IMR-90 (cell line): ENCODE data around the gene NIPSNAP3A. TPM values are rescaled to one million over a fixed set of nuclear protein-coding genes. Genes with fewer than 3 reads are reported as not detected.

Experiments used
- ATAC-seq: fragments of 200-7000 bp; cut with Tn5 transposase; 2 replicates; pipeline ENCODE4 v1.9.1; 2020; ENCODE audit warnings: low read depth, mild to moderate bottlenecking, moderate library complexity
- BruUV-seq: library from RNA; stranded (reverse); fragments of 400-500 nt; replicated peaks from 2 replicates; lab custom pipeline; 2021; lab: Mats Ljungman, UMichigan
- CTCF ChIA-PET: fragments of 300-600 bp; formaldehyde crosslinking; extraction: SDS; loops from one replicate; lab custom pipeline; 2021; ENCODE audit warnings: antibody characterized with exemption; lab: Yijun Ruan, JAX
- POLR2A ChIA-PET: fragments of 300-600 bp; sonication (Branson Sonifier 250); formaldehyde crosslinking; loops from one replicate; lab custom pipeline; 2022; ENCODE audit warnings: antibody characterized with exemption; ENCODE audit not compliant: unreplicated experiment; lab: Charles Lee
- DNase-seq: peaks from one replicate; pipeline ENCODE4 v3.0.0; 2013
- H2AFZ ChIP-seq: replicated peaks from 2 replicates; pipeline ENCODE3; 2013; ENCODE audit warnings: low read length, mild to moderate bottlenecking; ENCODE audit not compliant: poor library complexity
- H2AK5ac ChIP-seq: 2 replicates; pipeline ENCODE4 v1.6.1; 2013; ENCODE audit warnings: low read depth, low read length, inconsistent platforms
- H2AK9ac ChIP-seq: replicated peaks from 2 replicates; pipeline ENCODE3; 2013; ENCODE audit warnings: mild to moderate bottlenecking, low read depth, low read length, moderate library complexity; ENCODE audit not compliant: poor library complexity
- H2BK120ac ChIP-seq: 2 replicates; pipeline ENCODE4 v1.6.1; 2013; ENCODE audit warnings: low read depth, low read length, inconsistent platforms
- H2BK15ac ChIP-seq: 3 replicates; pipeline ENCODE4 v1.6.1; 2013; ENCODE audit warnings: low read depth, low read length, inconsistent platforms
- H2BK20ac ChIP-seq: 2 replicates; pipeline ENCODE4 v1.6.1; 2013; ENCODE audit warnings: low read depth, mild to moderate bottlenecking, inconsistent platforms, low read length, moderate library complexity
- H2BK5ac ChIP-seq: 2 replicates; pipeline ENCODE4 v1.6.1; 2013; ENCODE audit warnings: mild to moderate bottlenecking, low read depth, low read length, inconsistent platforms; ENCODE audit not compliant: poor library complexity, severe bottlenecking
- H3K14ac ChIP-seq: replicated peaks from 2 replicates; pipeline ENCODE4 v1.6.1; 2013; ENCODE audit warnings: low read depth, low read length, inconsistent platforms
- H3K18ac ChIP-seq: 2 replicates; pipeline ENCODE4 v1.6.1; 2013; ENCODE audit warnings: low read depth, low read length, control low read depth
- H3K23ac ChIP-seq: 2 replicates; pipeline ENCODE4 v1.6.1; 2013; ENCODE audit warnings: low read depth, low read length, inconsistent platforms
- H3K27ac ChIP-seq: 2 replicates; pipeline ENCODE4 v1.5.1; 2013; ENCODE audit warnings: mild to moderate bottlenecking, control low read depth, low read length; ENCODE audit not compliant: insufficient read depth
- H3K27me3 ChIP-seq: 2 replicates; pipeline ENCODE4 v1.6.1; 2013; ENCODE audit warnings: low read length; ENCODE audit not compliant: control insufficient read depth, insufficient read depth
- H3K36me3 ChIP-seq: 2 replicates; pipeline ENCODE4 v1.6.1; 2013; ENCODE audit warnings: low read length, mixed read lengths; ENCODE audit not compliant: control insufficient read depth, insufficient read depth
- H3K4ac ChIP-seq: 2 replicates; pipeline ENCODE4 v1.6.1; 2013; ENCODE audit warnings: low read depth, low read length, inconsistent platforms
- H3K4me1 ChIP-seq: 2 replicates; pipeline ENCODE4 v1.6.1; 2013; ENCODE audit warnings: low read length, mixed read lengths; ENCODE audit not compliant: control insufficient read depth, insufficient read depth
- H3K4me2 ChIP-seq: 2 replicates; pipeline ENCODE4 v1.6.1; 2013; ENCODE audit warnings: low read depth, mild to moderate bottlenecking, control low read depth, low read length, moderate library complexity
- H3K4me3 ChIP-seq: 2 replicates; pipeline ENCODE4 v1.5.1; 2013; ENCODE audit warnings: low read depth, mild to moderate bottlenecking, control low read depth, low read length, moderate library complexity; ENCODE audit not compliant: insufficient read depth
- H3K56ac ChIP-seq: 2 replicates; pipeline ENCODE4 v1.6.1; 2013; ENCODE audit warnings: low read length, inconsistent platforms; ENCODE audit not compliant: insufficient read depth; ENCODE audit errors: extremely low read depth
- H3K79me1 ChIP-seq, 2 experiments: 2 replicates each; pipeline ENCODE4 v1.6.1; 2013; ENCODE audit warnings: low read length in 2 of 2, inconsistent platforms in 1 of 2, low read depth in 1 of 2
- H3K9ac ChIP-seq: 2 replicates; pipeline ENCODE4 v1.6.1; 2013; ENCODE audit warnings: low read depth, low read length, control low read depth
- H3K9me1 ChIP-seq: 2 replicates; pipeline ENCODE4 v1.6.1; 2013; ENCODE audit warnings: low read length, inconsistent platforms; ENCODE audit not compliant: insufficient read depth
- H3K9me3 ChIP-seq: 2 replicates; pipeline ENCODE4 v1.6.1; 2013; ENCODE audit warnings: low read length; ENCODE audit not compliant: control insufficient read depth, insufficient read depth
- H4K20me1 ChIP-seq: 2 replicates; pipeline ENCODE4 v1.6.1; 2013; ENCODE audit warnings: low read length, inconsistent platforms; ENCODE audit not compliant: insufficient read depth
- H4K5ac ChIP-seq: 2 replicates; pipeline ENCODE4 v1.6.1; 2013; ENCODE audit warnings: mild to moderate bottlenecking, low read depth, low read length, control low read depth
- H4K8ac ChIP-seq, 2 experiments: 2 replicates each; pipeline ENCODE4 v1.6.1; 2013; ENCODE audit warnings: low read depth in 2 of 2, low read length in 2 of 2, control low read depth in 1 of 2, inconsistent platforms in 1 of 2
- H4K91ac ChIP-seq: 2 replicates; pipeline ENCODE4 v1.6.1; 2013; ENCODE audit warnings: low read depth, low read length, inconsistent platforms; ENCODE audit not compliant: insufficient read depth
- MAFK ChIP-seq: IDR thresholded peaks from 2 replicates; pipeline ENCODE4 v1.6.1; 2012; ENCODE audit warnings: low read depth, low read length, improper control_type of control experiment
- MAZ ChIP-seq: IDR thresholded peaks from 2 replicates; pipeline ENCODE4 v1.6.1; 2012; ENCODE audit warnings: low read depth, mild to moderate bottlenecking, low read length, improper control_type of control experiment, moderate library complexity, borderline replicate concordance
- NFE2L2 ChIP-seq: fragments of 150-350 bp; IDR thresholded peaks from 2 replicates; pipeline ENCODE4 v1.6.1; 2016; ENCODE audit warnings: low read depth, mild to moderate bottlenecking, low read length
- POLR2A ChIP-seq: IDR thresholded peaks from 2 replicates; pipeline ENCODE4 v1.6.1; 2012; ENCODE audit warnings: mild to moderate bottlenecking, low read depth, low read length
- WGBS, 2 experiments: methylation state at CpG; one replicate each; pipeline versions ENCODE4 v1.1.5 to v1.1.7; 2013; ENCODE audit warnings: missing lambda C conversion rate in 2 of 2; ENCODE audit not compliant: insufficient read length in 1 of 2; ENCODE audit errors: extremely low coverage in 2 of 2; 5-methylcytosine and 5-hydroxymethylcytosine counted together
- dilution Hi-C: fragments of 300-500 bp; cut with HindIII; formaldehyde crosslinking; loops from one replicate; pipeline ENCODE4 v1.14.3; 2018; ENCODE audit warnings: low sequenced_read_pairs; ENCODE audit not compliant: unreplicated experiment
- in situ Hi-C: fragments of 300-500 bp; cut with MboI; formaldehyde crosslinking; loops from 3 replicates; pipeline ENCODE4 v1.14.3; 2019; ENCODE audit warnings: low sequenced_read_pairs, inconsistent platforms, mixed read lengths
- intact Hi-C: fragments of 100-400 bp; cut with micrococcal nuclease; formaldehyde crosslinking; loops from 2 replicates; pipeline ENCODE4 v1.10.0; 2022
- polyA plus RNA-seq, 3 experiments: library from polyadenylated mRNA; depleted of rRNA; stranded (reverse); fragments of >200 nt; gene quantifications; 2 replicates each; pipeline ENCODE4 v1.2.3, GENCODE V29; 2012; ENCODE audit warnings: low replicate concordance in 1 of 3
- total RNA-seq: library from RNA; depleted of rRNA; stranded (reverse); fragments of >200 nt; gene quantifications from 2 replicates; pipeline ENCODE4 v1.2.3, GENCODE V29; 2012
- TF ChIP-seq, protein P1 (sequence below): fragments of 150-350 bp; IDR thresholded peaks from 2 replicates; pipeline ENCODE4 v1.6.1; 2017; ENCODE audit warnings: mild to moderate bottlenecking, antibody characterized with exemption, low read length, low read depth

The NIPSNAP3A gene
- total and polyA plus RNA-seq, 2 of the 4 experiments (the other 2 are of a cell fraction), result 21.4 to 32.1 TPM

GRCh38 chr9:104740621-104741020 lies 6.9 kb upstream of the NIPSNAP3A start:
- no TSS peak for BruUV-seq
- H4K91ac ChIP-seq, result no peak overlapping the region
- no peaks in the 10 kb centered on the region for H3K4me1 ChIP-seq
- CTCF ChIA-PET, result no interaction called here
- intact Hi-C loops, result no loop called here
- peak; percentile 64 for DNase-seq
- no peaks in the 10 kb centered on the region for H3K36me3 ChIP-seq
- no peak overlapping the region for H2AFZ ChIP-seq
- no peaks in the 10 kb centered on the region for H3K27me3 ChIP-seq
- dilution Hi-C loops, result no loop called here
- no peak overlapping the region for H3K14ac ChIP-seq
- H3K9me3 ChIP-seq, result no peaks in the 10 kb centered on the region
- ATAC-seq, result peak; percentile 68
- POLR2A ChIA-PET, result no interaction called here
- no peak overlapping the region for H3K27ac ChIP-seq
- no peak overlapping the region for H3K18ac ChIP-seq
- H3K79me1 ChIP-seq, result no peaks in the 10 kb centered on the region
- no CpG with 5 or more reads among the region's 1 CpG for WGBS, 2 experiments
- H3K9me1 ChIP-seq, result no peaks in the 10 kb centered on the region
- no peak overlapping the region for H2AK5ac ChIP-seq
- no peaks in the 10 kb centered on the region for H4K20me1 ChIP-seq
- H2BK120ac ChIP-seq, result no peak overlapping the region
- H3K4me2 ChIP-seq, result no peak overlapping the region
- no peak overlapping the region for H3K9ac ChIP-seq
- H3K4me3 ChIP-seq, result no peak overlapping the region
- no peak overlapping the region for H4K5ac ChIP-seq
- no peak overlapping the region for H3K56ac ChIP-seq
- no peak overlapping the region for H2AK9ac ChIP-seq
- H2BK5ac ChIP-seq, result peak overlapping the region; percentile 39
- in situ Hi-C loops, result no loop called here
- no peak overlapping the region for H3K23ac ChIP-seq
- H2BK20ac ChIP-seq, result no peak overlapping the region
- no peak overlapping the region; the same call in 1 of the 2 replicates for H3K4ac ChIP-seq
- no peak for TF ChIP-seq POLR2A
- no peak for TF ChIP-seq MAZ
- TF ChIP-seq, protein P1, sequence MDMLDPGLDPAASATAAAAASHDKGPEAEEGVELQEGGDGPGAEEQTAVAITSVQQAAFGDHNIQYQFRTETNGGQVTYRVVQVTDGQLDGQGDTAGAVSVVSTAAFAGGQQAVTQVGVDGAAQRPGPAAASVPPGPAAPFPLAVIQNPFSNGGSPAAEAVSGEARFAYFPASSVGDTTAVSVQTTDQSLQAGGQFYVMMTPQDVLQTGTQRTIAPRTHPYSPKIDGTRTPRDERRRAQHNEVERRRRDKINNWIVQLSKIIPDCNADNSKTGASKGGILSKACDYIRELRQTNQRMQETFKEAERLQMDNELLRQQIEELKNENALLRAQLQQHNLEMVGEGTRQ, result no peak
- TF ChIP-seq NFE2L2, result no peak
- TF ChIP-seq MAFK, result no peak
- H2BK15ac ChIP-seq, result no peak overlapping the region
- no peak overlapping the region for H4K8ac ChIP-seq
